ENCODE measurements around the gene OGFOD1.

GRCh38 chr16:56470232-56470631 lies 18.9 kb downstream of the OGFOD1 start:
- TF ChIP-seq CTCF (IDR thresholded peaks at IDR 0.05) (no peak), ZFX (IDR thresholded peaks at IDR 0.05; ENCODE audit: borderline replicate concordance) (no peak)

Measured in 22Rv1 (cell line).